Activated naive CD4-positive, alpha-beta T cell treated with anti-CD3 and anti-CD28 coated beads for 36 hours (primary cell): ENCODE measurements around the gene GRIN3A. TPM values are rescaled to one million over a fixed set of nuclear protein-coding genes. Genes with fewer than 3 reads are reported as not detected.

ENCODE experiments used
- CTCF ChIA-PET: fragments of 350-600 bp; sonication (Branson Sonifier 250); formaldehyde crosslinking; loops from one replicate; lab custom pipeline; 2021; ENCODE audit warnings: antibody characterized with exemption; lab: Charles Lee
- DNase-seq: peaks from one replicate; pipeline ENCODE4 v3.0.0-alpha.2; 2020
- H3K27ac Mint-ChIP-seq: one replicate; pipeline ENCODE4 v1.8.0; 2021; ENCODE audit warnings: mild to moderate bottlenecking, mixed read lengths
- H3K27me3 Mint-ChIP-seq: one replicate; pipeline ENCODE4 v1.8.0; 2021; ENCODE audit warnings: low read depth, mixed read lengths
- H3K36me3 Mint-ChIP-seq: one replicate; pipeline ENCODE4 v1.8.0; 2021; ENCODE audit warnings: low read depth, mixed read lengths
- H3K4me1 Mint-ChIP-seq: one replicate; pipeline ENCODE4 v1.8.0; 2021; ENCODE audit warnings: low read depth, mixed read lengths
- H3K4me3 Mint-ChIP-seq: one replicate; pipeline ENCODE4 v1.8.0; 2021; ENCODE audit warnings: mild to moderate bottlenecking, moderate library complexity, mixed read lengths
- H3K9me3 Mint-ChIP-seq: one replicate; pipeline ENCODE4 v1.8.0; 2021; ENCODE audit warnings: mixed read lengths
- intact Hi-C: fragments of 100-400 bp; cut with micrococcal nuclease; formaldehyde crosslinking; loops from one replicate; pipeline ENCODE4 v1.15.1; 2023
- total RNA-seq, 2 experiments: library from RNA; stranded (reverse); gene quantifications; one replicate each; pipeline ENCODE4 v1.2.3, GENCODE V29; 2021

GRIN3A gene
- total RNA-seq, 2 experiments from 2014 or later, result not detected

GRCh38 chr9:101530076-101530711 lies 208.3 kb downstream of the GRIN3A start:
- Mint-ChIP-seq H3K4me1 (peaks cover 3% of the 10 kb centered on the region), H3K27me3 (peaks cover 7% of the 10 kb centered on the region), H3K4me3 (no peak overlapping the region), H3K27ac (no peak overlapping the region), H3K9me3 (no peaks in the 10 kb centered on the region), H3K36me3 (peaks cover under 1% of the 10 kb centered on the region)
- intact Hi-C loops, result loop anchor here (1.0 to 10.0 kb wide), 8 partner anchors 65 to 1713 kb away; partner anchors contain the start of gene TEX10
- CTCF ChIA-PET, result interaction anchor here (1.0 to 2.8 kb wide), 6 partner anchors 22 to 81 kb away, joined by 3 to 38 read pairs (median 5); no protein-coding TSS in a partner anchor
- peak; percentile 78 for DNase-seq

- no peak overlapping the region for H3K4me3 Mint-ChIP-seq
- no peaks in the 10 kb centered on the region for H3K4me1 Mint-ChIP-seq
- H3K27me3 Mint-ChIP-seq, result peaks cover 22% of the 10 kb centered on the region
- H3K9me3 Mint-ChIP-seq, result no peaks in the 10 kb centered on the region
- H3K27ac Mint-ChIP-seq, result no peak overlapping the region
- no peaks in the 10 kb centered on the region for H3K36me3 Mint-ChIP-seq
- intact Hi-C loops, result no loop called here
- CTCF ChIA-PET, result interaction anchor here (1.1 kb wide), 1 partner anchor 69 kb away, joined by 3 read pairs; no protein-coding TSS in a partner anchor
- DNase-seq, result no peak
Measured at GRCh38 chr9:101528015-101528414, 210.4 kb downstream of the GRIN3A start.

GRCh38 chr9:101527066-101527465 lies 211.4 kb downstream of the GRIN3A start:
- Mint-ChIP-seq H3K4me3 (no peak overlapping the region), H3K9me3 (no peaks in the 10 kb centered on the region), H3K27ac (no peak overlapping the region), H3K4me1 (no peaks in the 10 kb centered on the region), H3K27me3 (peaks cover 27% of the 10 kb centered on the region), H3K36me3 (no peaks in the 10 kb centered on the region)
- CTCF ChIA-PET, result interaction anchor here (1.1 kb wide), 1 partner anchor 68 kb away, joined by 3 read pairs; no protein-coding TSS in a partner anchor
- DNase-seq, result no peak
- intact Hi-C loops, result no loop called here

GRCh38 chr9:101524371-101524770 lies 214.1 kb downstream of the GRIN3A start:
- Mint-ChIP-seq H3K27me3 (peaks cover 41% of the 10 kb centered on the region), H3K36me3 (no peaks in the 10 kb centered on the region), H3K9me3 (no peaks in the 10 kb centered on the region), H3K4me1 (peaks cover 2% of the 10 kb centered on the region), H3K27ac (no peak overlapping the region), H3K4me3 (no peak overlapping the region)
- CTCF ChIA-PET, result interaction anchor here (0.8 to 1.8 kb wide), 3 partner anchors 23 to 65 kb away, joined by 3 to 8 read pairs (median 3); no protein-coding TSS in a partner anchor
- DNase-seq, result no peak
- intact Hi-C loops, result no loop called here

Other genes starting within 250 kb of the GRIN3A start
- 10 to 100 TPM; 42.0 to 45.9 TPM for gene RNF20, start 204.8 kb downstream of the GRIN3A start, total RNA-seq
- not detected for gene PPP3R2, start 143.7 kb downstream of the GRIN3A start, total RNA-seq